Measurements from ENCODE around the gene DIPK1A.

DNA sequence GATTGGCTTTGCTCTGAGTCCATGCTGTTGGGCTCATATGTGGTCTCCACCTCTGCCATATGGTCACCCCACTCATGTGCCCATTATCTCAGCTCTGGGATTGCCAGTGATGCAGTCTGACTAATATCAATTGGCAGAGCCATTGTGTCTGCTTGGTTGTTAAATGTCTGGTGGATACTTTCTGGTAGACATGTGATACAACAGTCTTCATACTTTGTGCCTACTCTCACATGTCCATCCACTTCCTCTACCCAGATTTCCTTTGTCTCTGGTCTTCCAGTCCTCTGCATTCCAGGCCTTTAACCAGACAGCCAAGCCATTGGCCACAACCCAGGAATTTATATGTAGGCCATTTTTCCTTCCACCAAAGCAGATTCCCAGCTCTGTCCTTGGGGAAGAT is 30.8 kb upstream of the DIPK1A start:
- TF ChIP-seq, protein P1, sequence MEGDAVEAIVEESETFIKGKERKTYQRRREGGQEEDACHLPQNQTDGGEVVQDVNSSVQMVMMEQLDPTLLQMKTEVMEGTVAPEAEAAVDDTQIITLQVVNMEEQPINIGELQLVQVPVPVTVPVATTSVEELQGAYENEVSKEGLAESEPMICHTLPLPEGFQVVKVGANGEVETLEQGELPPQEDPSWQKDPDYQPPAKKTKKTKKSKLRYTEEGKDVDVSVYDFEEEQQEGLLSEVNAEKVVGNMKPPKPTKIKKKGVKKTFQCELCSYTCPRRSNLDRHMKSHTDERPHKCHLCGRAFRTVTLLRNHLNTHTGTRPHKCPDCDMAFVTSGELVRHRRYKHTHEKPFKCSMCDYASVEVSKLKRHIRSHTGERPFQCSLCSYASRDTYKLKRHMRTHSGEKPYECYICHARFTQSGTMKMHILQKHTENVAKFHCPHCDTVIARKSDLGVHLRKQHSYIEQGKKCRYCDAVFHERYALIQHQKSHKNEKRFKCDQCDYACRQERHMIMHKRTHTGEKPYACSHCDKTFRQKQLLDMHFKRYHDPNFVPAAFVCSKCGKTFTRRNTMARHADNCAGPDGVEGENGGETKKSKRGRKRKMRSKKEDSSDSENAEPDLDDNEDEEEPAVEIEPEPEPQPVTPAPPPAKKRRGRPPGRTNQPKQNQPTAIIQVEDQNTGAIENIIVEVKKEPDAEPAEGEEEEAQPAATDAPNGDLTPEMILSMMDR (conservative IDR thresholded peaks at IDR 0.05 in 1 of 2, IDR thresholded peaks at IDR 0.05 in 1 of 2; ENCODE audit: low read depth in 1 of 2, low read length in 2 of 2), result no peak
- TF ChIP-seq EZH2 (IDR thresholded peaks at IDR 0.05; ENCODE audit: low read length, missing control alignments), result no peak

Measured in fibroblast of lung (primary cell).